HG03442 (cell line): ENCODE results near the gene TP53INP2.
"Not testable (repeated sequence)": the region's sequence is repeated elsewhere in the genome, so short reads cannot be mapped to it uniquely, and the experiment has no call there.

Experiments used
- ATAC-seq: cut with Tn5 transposase; IDR thresholded peaks from one replicate; pipeline ENCODE4 v1.9.1; 2021; ENCODE audit warnings: mild to moderate bottlenecking, moderate library complexity; ENCODE audit not compliant: unreplicated experiment

Gene TP53INP2, protein sequence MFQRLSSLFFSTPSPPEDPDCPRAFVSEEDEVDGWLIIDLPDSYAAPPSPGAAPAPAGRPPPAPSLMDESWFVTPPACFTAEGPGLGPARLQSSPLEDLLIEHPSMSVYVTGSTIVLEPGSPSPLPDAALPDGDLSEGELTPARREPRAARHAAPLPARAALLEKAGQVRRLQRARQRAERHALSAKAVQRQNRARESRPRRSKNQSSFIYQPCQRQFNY

DNA sequence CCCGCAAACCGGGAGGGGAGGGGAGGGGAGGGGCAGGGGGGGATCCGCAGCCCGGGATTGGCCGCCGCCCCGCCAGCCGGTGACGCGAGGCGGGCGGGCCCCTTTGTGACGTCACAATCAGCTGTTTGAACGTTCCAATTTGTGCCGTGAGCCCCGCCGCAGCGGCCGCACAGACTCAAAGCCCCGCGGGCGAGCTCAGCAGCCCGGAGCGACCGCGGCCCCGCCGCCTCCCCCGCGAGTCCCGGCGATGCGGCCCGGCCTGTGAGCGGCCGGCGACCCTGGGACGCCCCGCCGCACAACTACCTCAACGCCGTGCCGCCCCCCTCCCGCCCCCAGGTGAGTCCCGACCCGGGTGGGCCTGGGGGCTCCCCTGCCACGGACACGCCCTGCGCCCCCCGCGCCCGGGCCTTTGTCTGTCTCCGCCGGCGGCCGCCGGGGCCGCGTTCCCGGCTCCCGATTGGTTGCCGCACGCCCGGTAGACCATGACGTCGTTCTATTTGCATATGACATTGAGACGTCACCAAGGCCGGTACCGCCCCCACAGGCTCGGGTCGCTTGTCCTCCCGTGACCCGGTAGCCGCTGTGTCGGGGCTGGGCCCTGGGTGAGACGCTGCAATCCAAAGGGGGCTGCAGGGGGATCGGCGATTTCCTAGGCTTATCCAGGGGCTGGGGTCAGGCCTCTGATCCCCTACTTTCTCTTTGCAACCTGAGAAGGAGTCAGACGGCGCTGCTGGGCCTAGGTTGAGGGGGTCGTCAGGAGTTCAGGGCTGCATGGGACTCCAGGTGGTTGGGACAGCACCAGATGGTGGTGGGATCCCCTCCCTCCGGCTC lies at the start of gene TP53INP2:
Gene TP53INP2 (plus strand): TSS at position 168 of the 831 bp plus-strand sequence. CDS start 4,396 bp downstream, outside the sequence.
- ATAC-seq: peak; percentile 36

DNA sequence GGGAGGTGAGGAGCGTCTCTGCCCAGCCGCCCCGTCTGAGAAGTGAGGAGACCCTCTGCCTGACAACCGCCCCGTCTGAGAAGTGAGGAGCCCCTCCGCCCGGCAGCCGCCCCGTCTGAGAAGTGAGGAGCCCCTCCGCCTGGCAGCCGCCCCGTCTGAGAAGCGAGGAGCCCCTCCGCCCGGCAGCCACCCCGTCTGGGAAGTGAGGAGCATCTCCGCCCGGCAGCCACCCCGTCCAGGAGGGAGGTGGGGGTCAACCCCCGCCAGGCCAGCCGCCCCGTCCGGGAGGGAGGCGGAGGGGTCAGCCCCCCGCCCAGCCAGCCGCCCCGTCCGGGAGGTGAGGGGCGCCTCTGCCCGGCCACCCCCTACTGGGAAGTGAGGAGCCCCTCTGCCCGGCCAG lies 45.5 kb upstream of the TP53INP2 start:
- not testable (repeated sequence) for ATAC-seq

DNA sequence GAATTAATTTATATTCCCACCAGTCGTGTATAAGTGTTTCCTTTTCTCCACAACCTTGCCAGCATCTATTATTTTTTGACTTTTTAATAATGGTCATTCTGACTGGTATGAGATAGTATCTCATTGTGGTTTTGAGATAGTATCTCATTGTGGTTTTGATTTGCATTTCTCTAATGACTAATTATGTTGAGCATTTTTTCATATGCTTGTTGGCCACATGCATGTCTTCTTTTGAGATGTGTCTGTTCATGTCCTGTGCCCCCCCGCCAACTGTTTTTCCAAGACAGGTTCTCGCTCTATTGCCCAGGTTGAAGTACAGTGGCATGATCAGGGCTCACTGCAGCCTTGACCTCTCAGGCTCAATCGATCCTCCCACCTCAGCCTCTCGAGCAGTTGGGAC lies 42.3 kb upstream of the TP53INP2 start:
- not testable (repeated sequence) for ATAC-seq

DNA sequence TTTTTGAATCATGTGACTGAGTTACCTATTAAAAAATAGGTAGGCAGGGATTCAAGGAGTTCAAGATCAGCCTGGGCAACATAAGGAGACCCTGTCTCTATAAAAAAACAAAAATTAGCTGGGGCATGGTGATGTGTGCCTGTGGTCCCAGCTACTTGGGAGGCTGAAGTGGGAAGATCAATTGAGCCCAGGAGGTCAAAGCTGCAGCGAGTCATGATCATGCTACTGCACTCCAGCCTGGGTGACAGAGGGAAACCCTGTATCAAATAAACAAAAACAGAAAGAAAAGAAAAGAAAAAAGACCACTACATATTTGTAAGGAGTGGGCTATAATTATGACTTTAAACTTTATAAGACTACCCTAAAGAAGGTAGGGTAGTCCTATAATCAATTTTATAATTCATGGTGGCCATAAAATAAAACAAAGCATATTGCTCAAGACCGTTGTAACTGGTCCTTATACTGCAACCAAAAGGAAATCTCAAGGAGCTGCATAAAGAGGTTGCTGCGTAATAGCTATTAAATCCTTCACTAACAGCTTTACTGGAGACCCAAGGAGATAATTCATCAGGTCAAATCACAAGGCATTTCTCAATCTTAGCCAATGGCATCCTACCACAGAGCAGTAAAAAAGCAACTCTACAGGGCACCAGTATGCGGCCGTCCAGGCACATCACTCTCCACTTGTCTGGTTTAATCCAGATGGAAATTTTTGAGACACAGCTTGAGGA lies 40.8 kb upstream of the TP53INP2 start:
- ATAC-seq: no peak

DNA sequence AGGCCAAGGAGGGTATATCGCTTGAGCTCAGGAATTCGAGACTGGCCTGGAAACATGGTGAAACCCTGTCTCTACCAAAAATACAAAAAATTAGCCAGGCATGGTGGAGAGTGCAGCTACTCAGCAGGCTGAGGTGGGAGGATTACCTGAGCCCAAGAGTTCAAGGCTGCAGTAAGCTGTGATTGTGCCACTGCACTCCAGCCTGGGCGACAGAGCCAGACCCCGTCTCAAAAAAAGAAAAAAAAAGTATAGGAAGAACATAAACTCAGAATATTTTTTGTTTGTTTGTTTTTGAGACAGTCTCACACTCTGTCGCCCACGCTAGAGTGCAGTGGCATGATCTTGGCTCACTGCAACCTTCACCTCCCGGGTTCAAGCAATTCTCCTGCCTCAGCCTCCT lies 39.4 kb upstream of the TP53INP2 start:
- ATAC-seq: not testable (repeated sequence)

DNA sequence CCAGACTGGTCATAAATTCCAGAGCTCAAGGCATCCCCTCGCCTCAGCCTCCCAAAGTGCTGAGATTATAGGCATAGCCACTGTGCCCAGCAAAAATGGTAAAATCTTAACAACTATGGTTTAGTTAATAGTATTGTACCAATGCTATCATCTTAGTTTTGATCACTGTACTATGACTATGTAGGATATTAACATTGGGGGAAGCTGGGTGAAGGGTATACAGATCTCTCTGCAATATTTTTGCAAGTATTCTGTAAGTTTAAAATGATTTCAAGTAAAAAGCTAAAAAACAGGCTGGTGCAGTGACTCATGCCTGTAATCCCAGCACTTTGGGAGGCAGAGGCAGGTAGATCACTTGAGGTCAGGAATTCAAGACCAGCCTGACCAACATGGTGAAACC lies 35.0 kb upstream of the TP53INP2 start:
- ATAC-seq: no peak

DNA sequence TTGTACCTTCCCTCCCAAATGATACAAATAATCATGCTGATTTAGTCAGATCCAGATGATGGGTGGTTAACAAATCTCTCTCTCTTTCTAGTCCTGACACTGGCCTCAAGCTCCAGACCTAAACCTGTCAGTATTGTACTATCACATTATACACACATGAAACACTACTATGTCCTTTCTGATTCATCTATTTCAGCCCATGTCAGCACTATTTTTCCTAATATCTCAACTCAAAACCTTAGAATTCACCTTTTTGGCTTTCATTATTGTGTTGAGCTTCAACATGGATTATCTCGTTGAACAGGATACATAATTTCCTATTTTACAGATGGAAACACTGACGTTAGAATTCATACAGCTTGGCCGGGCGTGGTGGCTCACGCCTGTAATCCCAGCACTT lies 30.7 kb upstream of the TP53INP2 start:
- no peak for ATAC-seq

DNA sequence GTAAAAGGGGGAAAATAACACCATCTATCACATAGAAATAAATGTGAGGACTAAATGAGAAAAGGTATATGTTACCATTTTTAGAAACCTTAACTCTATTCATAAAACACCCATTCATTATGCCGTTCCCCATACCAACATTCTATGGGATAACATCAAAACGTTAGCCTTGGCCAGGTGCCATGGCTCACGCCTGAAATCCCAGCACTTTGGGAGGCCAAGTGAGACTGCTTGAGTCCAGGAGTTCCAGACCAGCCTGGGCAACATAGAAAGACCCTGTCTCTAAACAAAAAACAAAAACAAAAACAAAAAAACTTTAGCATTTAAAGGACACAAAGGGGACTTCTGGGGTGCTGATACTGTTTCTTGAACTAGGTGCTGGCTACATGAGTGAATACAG lies 28.6 kb upstream of the TP53INP2 start:
- no peak for ATAC-seq

DNA sequence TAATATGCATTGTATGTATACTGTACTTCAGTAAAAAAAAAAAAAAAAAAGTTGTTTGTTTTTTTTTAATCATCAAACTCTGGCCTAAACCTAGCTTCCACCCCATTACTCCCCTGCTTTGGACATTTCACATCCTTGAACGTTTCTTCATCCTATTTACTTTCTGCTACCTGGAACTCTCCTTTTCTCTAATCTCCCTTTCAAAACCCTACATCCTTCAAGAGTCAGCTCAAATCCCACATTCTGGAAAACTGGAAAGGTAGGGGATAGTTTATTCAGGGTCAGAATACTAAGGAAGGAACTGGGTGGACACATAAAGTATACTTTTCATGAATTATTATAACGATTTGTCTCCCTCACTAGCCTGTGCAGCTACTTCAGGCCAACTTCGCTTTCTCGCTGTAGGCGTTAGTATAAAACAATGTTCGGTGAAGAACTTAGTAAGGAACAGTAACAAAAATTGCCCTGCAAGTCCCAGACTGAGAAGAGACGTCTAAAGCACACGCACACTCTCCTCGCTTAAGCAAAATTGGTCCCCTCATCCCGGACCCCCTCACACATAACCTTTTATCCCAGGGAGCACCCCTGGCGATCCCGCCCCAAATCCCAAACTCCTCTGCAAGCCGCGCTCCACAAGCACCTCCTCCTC lies 28.0 kb upstream of the TP53INP2 start:
- ATAC-seq: no peak

DNA sequence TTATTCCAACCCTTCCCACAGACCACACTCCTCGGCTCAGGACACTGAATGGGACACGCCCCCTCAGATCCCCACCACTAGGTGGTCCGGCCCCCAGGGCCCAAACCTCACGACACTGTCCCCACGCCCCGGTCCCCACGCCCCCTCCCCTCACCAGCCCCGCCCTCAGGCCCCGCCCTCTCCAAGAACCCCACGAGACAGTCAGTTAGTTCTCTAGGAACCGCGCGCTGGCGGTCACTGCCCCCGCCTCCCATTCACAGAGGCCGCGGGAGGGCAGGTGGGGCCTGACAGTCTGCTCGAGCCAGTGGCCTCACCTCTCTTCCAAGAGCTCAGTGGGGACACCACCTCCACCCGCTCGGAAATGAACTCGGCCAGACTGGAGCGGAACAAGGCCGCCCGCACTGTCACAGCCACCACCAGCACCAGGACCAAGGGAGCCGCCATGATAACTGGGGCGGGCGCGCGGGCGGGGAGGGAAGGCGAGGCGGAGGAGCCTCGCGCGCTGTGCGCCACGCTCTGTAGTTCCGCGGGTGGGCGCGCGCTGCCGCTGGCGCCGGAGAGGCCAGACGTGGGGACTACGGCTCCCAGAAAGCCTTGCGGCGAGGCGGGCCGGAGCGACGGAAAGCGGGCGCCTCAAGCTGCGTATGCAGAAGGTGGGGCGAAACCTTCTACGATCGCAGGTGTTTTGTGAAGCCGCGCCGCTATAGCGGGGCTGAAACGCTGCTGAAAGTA lies 27.3 kb upstream of the TP53INP2 start, which contains the start of gene PIGU:
Gene PIGU (minus strand): TSS at position 451 of the 732 bp plus-strand sequence. CDS start 7 bp downstream, at position 444.
- peak; percentile 94 for ATAC-seq

DNA sequence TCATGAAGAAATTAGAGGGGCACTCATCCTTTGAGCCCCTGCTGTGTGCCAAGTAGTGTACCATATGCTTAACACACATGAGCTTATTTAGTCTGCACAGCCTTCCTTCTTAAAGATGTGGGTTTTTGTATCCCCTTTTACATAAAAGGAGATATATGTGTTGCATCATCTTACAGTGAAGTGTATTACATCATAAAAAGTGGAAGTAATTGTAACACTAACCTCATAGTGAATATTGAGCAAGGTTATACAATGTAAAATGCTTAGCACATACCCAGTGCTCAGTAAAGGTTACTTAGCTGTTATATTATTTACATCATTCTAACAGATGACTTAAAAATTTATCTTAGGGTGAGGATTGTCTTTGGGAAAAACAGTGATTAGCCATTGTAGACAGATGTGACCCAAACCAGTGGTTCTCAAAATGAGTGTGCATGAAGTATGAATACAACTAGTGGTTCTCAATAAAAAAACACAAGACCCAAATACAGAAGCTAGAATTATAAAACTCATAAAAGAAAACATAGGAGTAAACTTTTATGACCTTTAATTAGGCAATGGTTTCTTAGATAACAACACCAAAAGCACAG lies 23.5 kb upstream of the TP53INP2 start:
- ATAC-seq: no peak

DNA sequence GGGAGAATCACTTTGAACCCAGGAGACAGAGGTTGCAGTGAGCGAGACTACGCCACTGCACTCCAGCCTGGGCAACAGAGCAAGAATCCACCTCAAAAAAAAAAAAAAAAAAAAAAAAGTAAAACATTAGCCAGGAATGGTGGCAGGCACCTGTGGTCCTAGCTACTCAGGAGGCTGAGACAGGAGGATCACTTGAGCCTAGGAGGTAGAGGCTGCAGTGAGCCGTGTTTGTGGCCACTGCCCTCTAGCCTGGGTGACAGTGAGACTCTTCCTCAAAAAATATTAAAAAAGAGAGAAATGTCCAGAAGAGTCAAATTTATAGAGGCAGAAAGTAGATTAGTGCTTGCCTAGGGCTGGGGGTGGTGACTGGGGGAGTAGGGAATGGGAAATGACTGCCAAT lies 20.5 kb upstream of the TP53INP2 start:
- ATAC-seq: no peak

DNA sequence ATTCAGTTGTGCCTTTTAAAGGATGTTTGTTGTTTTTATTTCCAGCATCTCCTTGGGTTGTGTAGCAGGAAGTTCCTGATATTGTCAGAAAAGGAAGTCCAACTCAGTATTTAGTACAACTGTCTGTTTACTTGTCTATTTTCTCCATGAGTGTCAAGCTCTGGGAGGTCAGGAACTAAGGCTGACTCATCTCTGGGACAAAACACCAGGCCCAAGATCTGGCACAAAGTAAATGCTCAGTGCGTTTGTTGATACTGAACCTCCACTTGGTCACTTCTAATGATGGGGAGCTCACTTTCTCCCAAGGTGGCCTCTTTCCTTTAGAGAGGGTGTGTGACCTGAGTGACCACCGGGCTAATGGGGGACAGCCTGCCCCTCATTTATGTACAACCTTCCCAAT lies 14.7 kb upstream of the TP53INP2 start:
- ATAC-seq: no peak

DNA sequence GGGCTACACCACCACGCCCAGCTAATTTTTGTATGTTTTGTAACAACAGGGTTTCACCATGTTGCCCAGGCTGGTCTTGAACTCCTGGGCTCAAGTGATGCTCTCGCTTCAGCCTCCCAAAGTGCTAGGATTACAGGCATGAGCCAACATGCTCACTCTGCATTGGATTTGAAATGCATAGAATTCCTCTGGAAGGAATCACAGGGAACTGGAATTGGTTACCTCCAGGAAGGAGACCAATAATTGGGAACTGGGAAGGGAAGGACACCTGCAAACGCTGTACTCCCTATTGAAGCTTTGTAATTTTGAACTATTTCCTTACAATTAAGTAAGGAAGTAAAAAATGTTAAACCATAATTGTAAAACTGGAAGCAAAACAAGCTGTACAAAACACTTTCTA lies 12.3 kb upstream of the TP53INP2 start:
- ATAC-seq: no peak

DNA sequence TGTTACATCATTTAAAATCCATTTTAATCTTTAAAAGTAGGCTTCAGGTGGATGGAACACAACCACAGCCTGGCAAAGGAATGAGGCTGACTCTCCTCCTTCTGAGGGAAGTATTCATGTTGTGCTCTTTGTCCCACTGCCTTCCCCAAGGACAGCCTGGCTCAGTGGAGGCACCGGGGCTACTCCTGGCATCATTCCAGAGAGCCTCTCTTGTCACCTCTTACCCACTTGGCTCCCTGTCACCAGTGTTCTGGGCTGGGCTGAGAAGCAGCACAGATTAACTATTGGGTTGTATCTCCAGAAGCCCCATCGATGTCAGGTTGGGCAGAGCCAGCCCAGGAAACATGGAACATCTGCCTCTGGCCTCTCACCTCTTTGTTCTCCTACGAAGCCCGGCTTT lies 10.7 kb upstream of the TP53INP2 start:
- ATAC-seq: no peak

DNA sequence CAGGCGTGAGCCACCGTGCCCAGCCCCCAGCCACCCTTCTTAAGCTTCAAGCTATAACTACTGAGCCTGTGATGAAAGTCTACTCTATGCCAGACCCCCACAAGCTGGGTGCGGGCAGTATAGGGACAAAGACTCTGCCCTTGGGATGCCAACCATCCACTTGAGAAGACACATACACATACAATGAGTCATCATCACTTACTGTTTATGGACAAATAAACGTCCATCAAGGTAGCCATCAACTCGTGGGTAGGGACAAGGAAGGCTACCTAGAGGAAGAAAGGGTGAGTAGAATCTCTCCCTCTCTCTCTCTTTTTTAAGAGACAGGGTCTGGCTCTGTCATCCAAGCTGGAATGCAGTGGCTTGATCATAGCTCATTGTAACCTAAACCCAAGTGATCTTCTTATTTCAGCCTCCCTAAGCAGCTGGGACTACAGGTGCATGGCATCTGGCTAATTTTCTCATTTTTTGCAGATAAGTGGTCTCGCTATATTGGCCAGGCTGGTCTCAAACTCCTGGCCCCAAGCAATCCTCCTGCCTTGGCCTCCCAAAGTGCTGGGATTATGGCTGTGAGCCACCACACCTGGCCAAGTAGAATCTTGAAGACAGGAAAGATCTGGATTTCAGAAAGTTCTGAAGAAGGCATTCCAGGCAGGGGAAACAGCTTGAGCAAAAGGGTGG lies 2.6 kb upstream of the TP53INP2 start:
- ATAC-seq: no peak

DNA sequence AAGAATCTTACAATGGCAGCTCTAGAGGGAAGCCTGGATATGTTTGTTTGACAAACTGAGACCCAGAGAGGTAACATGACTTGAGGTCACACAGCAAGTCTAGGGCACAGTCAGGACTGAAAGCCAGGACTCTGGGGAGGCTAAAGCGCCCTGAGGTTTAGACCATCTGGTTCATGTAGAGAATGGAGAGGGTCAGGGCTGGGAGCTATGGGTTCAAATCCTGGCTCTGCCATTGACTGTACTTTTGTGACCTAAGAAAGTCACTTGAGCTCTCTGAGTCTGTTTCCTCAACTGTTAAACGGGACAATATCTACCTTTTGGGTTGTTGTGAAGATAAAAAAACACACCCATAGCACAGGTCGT lies 1.1 kb upstream of the TP53INP2 start:
- no peak for ATAC-seq

DNA sequence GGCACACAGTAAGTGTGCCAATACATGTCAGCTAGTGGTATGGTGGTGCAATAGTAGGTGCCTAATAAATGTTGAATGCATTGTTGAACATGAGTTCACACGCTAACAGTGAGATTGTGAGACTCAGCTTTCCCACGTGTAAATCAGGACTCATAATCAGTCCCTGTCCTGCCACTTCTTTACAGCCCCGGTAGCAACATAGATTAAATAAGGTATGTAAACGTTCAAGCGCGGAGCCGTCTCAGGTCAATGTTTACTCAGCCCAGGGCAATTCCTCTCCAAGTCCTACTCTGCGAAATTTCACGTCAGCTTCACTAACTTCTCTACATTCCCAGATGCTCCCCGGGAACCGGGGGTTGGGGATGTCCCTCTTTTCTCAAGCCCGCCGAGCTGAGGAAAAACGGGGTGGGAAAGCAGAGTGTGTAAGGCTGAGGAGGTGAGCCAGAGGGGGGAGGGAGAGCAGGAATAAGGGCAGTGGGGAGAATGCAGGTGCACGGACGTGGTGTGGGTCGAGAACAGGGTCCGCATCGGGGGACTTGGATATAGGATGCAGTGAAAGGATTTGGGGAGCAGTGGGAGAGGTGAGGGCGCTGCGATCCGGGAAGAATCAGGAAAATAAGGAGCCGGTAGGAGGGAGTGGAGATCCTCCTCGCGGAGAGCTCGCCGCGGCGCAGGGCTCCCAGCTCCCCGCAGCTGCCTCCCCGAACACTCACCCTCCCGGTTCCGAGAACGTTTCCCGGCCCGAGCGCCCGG lies 544 bp upstream of the TP53INP2 start:
- no peak for ATAC-seq

DNA sequence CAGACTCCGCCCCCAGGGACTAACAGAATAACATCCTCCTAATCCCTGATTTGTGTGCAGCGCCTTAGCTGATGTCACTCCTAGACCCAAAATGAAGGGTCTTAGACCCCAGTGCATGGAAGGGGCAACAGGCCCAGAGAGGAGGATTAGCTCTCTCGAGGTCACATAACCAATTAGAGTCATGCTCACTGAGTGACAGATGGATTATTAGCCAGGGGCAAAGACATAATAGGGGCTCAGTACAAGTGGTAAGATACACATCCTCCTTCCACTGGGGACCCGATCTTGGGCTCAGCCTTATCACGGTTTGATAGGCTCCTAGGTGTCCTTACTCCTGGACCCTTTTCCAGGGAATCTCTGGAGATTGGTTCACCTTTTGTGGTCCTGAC lies 858 bp downstream of the TP53INP2 start:
- ATAC-seq: no peak
